ENCODE data around the gene ARL16.

Gene ARL16

GRCh38 chr17:81719410-81720266 lies 36.0 kb upstream of the ARL16 start:
- H3K36me3 ChIP-seq, result peaks cover 0 to 44% (median 23%) of the 10 kb centered on the region in 11 experiments; a peak in 14 of 22 replicates
- peak overlapping the region; percentile 60 to 90 (median 83); a peak in 20 of 22 replicates for H3K4me2 ChIP-seq
- H3K27ac ChIP-seq, result peak overlapping the region in 2 of 11 experiments; percentile 6 to 19; a peak in 1 of 22 replicates
- H3K4me3 ChIP-seq, result no peak overlapping the region; a peak in 1 of 20 replicates
- H3K9ac ChIP-seq, result peak overlapping the region in 8 of 11 experiments; percentile 1 to 63 (median 46); a peak in 12 of 22 replicates
- H3K27me3 ChIP-seq, result peaks cover 0 to 13% (median 0%) of the 10 kb centered on the region in 11 experiments; a peak in 4 of 22 replicates
- H3K4me1 ChIP-seq, result peaks cover 41 to 65% (median 56%) of the 10 kb centered on the region in 10 experiments
- no peak for TF ChIP-seq Cebpa-rat (IDR thresholded peaks at IDR 0.05)
- H3K9me3 ChIP-seq (replicated peaks in 1 of 11), result no peaks in the 10 kb centered on the region
- H4K20me1 ChIP-seq, result peaks cover 0 to 42% (median 5%) of the 10 kb centered on the region in 11 experiments; a peak in 9 of 22 replicates

GRCh38 chr17:81717766-81718089 lies 34.1 kb upstream of the ARL16 start:
- no peak overlapping the region for H3K4me3 ChIP-seq
- H3K4me1 ChIP-seq, result peaks cover 41 to 69% (median 59%) of the 10 kb centered on the region in 10 experiments
- H3K9ac ChIP-seq, result no peak overlapping the region
- no peak overlapping the region for H3K4me2 ChIP-seq
- peaks cover 0 to 45% (median 23%) of the 10 kb centered on the region in 11 experiments; a peak in 14 of 22 replicates for H3K36me3 ChIP-seq
- no peaks in the 10 kb centered on the region for H3K27me3 ChIP-seq
- H3K27ac ChIP-seq, result no peak overlapping the region
- H4K20me1 ChIP-seq, result peaks cover 0 to 61% (median 20%) of the 10 kb centered on the region in 11 experiments; a peak in 13 of 22 replicates
- H3K9me3 ChIP-seq (replicated peaks in 1 of 11), result no peaks in the 10 kb centered on the region
- no peak for TF ChIP-seq Cebpa-rat (IDR thresholded peaks at IDR 0.05)

DNA sequence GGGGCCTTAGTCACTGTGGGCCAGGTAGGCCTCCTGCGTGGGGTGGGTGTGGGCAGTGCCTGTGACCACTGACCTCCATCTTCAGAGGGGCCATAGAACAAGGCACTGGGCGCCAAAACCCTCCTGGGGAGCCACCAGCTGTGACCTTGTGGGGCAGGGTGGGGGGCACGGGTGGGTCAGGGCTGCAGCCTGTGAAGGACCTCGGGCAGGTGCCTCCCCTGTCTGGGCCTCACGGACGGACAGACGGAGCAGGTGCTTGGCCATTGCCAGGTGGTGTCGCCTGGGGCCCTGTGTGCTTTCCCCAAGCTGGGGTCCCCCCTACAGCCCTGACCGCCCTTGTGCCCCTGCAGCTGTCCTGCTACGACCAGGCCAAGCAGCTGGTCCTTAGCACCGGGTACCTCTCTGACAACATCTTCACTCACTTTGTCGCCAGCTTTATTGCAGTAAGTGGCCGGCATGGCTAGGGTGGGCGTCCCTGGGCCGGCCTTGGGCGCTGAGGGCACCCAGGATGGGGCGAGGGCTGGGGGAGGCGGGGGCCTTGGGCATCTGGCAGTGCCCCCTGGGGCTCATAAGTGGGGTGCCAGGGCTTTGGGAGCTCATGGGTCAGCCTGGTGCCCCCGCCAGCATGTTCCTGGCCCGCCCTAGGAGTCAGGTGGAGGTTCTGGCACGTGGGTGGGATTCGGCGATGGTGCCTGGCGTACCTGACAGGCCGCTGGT lies 33.6 kb upstream of the ARL16 start:
- Histone ChIP-seq H3K9ac (no peak overlapping the region), H4K20me1 (peaks cover 0 to 64% (median 20%) of the 10 kb centered on the region in 11 experiments; a peak in 13 of 22 replicates), H3K4me1 (peaks cover 37 to 68% (median 57%) of the 10 kb centered on the region in 10 experiments), H3K4me2 (no peak overlapping the region), H3K27ac (no peak overlapping the region), H3K4me3 (no peak overlapping the region), H3K27me3 (no peaks in the 10 kb centered on the region), H3K36me3 (peaks cover 0 to 45% (median 23%) of the 10 kb centered on the region in 11 experiments; a peak in 14 of 22 replicates), H3K9me3 (replicated peaks in 1 of 11) (no peaks in the 10 kb centered on the region)
- TF ChIP-seq Cebpa-rat (IDR thresholded peaks at IDR 0.05), result no peak

DNA sequence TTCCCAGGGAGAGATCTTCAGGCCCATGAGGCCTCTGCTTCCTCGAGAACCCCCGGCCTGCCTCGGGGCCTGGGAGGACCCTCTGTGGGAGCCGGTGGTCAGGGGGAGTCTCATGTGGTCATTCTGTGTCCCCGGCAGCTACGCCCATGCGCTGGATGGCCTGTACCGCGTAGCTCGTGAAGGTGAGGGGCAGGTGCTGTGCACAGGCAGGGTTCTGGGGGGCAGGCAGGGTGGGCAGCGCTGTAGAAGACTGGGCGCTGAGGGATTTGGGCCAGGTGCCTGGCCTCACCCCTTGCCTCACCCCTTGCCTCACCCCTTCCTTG lies 33.0 kb upstream of the ARL16 start:
- peak overlapping the region in 2 of 11 experiments; percentile 44 to 46; a peak in 4 of 22 replicates for H3K4me2 ChIP-seq
- H3K9ac ChIP-seq, result peak overlapping the region in 3 of 11 experiments; percentile 19 to 38 (median 24); a peak in 2 of 22 replicates
- H3K9me3 ChIP-seq (replicated peaks in 1 of 11), result no peaks in the 10 kb centered on the region
- H3K27ac ChIP-seq, result no peak overlapping the region
- TF ChIP-seq Cebpa-rat (IDR thresholded peaks at IDR 0.05), result no peak
- H3K4me3 ChIP-seq, result no peak overlapping the region
- H3K36me3 ChIP-seq, result peaks cover 0 to 45% (median 23%) of the 10 kb centered on the region in 11 experiments; a peak in 14 of 22 replicates
- peaks cover 0 to 64% (median 20%) of the 10 kb centered on the region in 11 experiments; a peak in 13 of 22 replicates for H4K20me1 ChIP-seq
- no peaks in the 10 kb centered on the region for H3K27me3 ChIP-seq
- peaks cover 34 to 65% (median 55%) of the 10 kb centered on the region in 10 experiments for H3K4me1 ChIP-seq

DNA sequence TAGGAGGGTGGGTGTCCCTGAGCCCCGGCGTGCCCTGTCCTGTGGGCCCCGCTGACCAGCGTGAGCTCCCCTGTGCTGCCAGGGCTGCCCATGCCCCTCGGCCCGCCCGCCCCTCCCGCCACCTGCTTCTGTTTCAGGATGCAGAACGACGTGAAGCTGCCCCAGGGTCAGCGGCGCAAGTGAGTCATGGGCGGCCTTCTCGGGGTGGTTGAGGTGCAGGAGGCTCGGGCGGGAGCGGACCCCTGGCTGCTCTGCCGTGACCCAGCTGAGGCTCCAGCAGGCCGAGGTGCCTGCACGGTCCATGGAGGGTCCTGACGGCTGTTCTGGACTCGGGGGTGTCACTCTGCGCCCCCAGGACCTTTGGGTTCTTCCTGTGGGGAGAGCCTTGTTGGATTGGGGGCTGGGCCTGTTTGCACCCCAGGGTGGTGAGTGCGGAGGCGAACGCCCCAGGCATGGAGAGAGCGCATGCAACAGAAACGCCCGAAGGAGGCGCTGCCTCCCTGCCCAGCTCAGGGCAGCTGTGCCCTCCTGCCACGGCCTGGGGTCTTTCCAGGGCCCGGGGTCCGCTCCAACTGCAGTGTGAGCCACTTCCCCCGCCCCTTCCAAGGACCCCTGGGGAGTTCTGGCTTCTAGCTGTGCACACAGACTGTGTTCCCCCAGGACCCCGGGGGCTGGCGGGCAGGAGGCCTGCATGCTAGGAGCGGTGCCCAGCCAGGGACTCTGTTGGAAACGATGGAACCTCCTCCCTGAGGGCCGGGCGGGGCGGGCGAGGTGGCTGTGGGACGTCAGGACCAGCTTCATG lies 32.5 kb upstream of the ARL16 start:
- no peaks in the 10 kb centered on the region for H3K9me3 ChIP-seq (replicated peaks in 1 of 11)
- peaks cover 0 to 62% (median 20%) of the 10 kb centered on the region in 11 experiments; a peak in 13 of 22 replicates for H4K20me1 ChIP-seq
- peak overlapping the region in 6 of 11 experiments; percentile 20 to 46 (median 41); a peak in 8 of 22 replicates for H3K4me2 ChIP-seq
- no peak for TF ChIP-seq Cebpa-rat (IDR thresholded peaks at IDR 0.05)
- H3K36me3 ChIP-seq, result peaks cover 0 to 45% (median 23%) of the 10 kb centered on the region in 11 experiments; a peak in 14 of 22 replicates
- peak overlapping the region in 3 of 11 experiments; percentile 19 to 38 (median 24); a peak in 3 of 22 replicates for H3K9ac ChIP-seq
- no peak overlapping the region for H3K4me3 ChIP-seq
- no peak overlapping the region for H3K27ac ChIP-seq
- H3K27me3 ChIP-seq, result no peaks in the 10 kb centered on the region
- peaks cover 33 to 65% (median 55%) of the 10 kb centered on the region in 10 experiments for H3K4me1 ChIP-seq

GRCh38 chr17:81715107-81715871 lies 31.7 kb upstream of the ARL16 start:
- Histone ChIP-seq H4K20me1 (peaks cover 0 to 55% (median 21%) of the 10 kb centered on the region in 11 experiments; a peak in 13 of 22 replicates), H3K36me3 (peaks cover 0 to 45% (median 23%) of the 10 kb centered on the region in 11 experiments; a peak in 14 of 22 replicates), H3K27ac (no peak overlapping the region), H3K4me2 (0 out of 22 replicates have a peak overlapping the region, but pooled peaks of 1 of the 11 experiments have one; percentile 99), H3K4me3 (no peak overlapping the region), H3K9me3 (replicated peaks in 1 of 11) (no peaks in the 10 kb centered on the region), H3K9ac (no peak overlapping the region; a peak in 1 of 22 replicates), H3K27me3 (no peaks in the 10 kb centered on the region), H3K4me1 (peaks cover 33 to 65% (median 55%) of the 10 kb centered on the region in 10 experiments)
- no peak for TF ChIP-seq Cebpa-rat (IDR thresholded peaks at IDR 0.05)

GRCh38 chr17:81714412-81715106 lies 31.0 kb upstream of the ARL16 start:
- TF ChIP-seq Cebpa-rat (IDR thresholded peaks at IDR 0.05), result no peak
- Histone ChIP-seq H3K4me3 (no peak overlapping the region), H4K20me1 (peaks cover 0 to 55% (median 23%) of the 10 kb centered on the region in 11 experiments; a peak in 13 of 22 replicates), H3K9me3 (replicated peaks in 1 of 11) (no peaks in the 10 kb centered on the region), H3K4me2 (peak overlapping the region in 8 of 11 experiments; percentile 98 to 100 (median 99); a peak in 12 of 22 replicates), H3K9ac (peak overlapping the region in 5 of 11 experiments; percentile 13 to 88 (median 83); a peak in 5 of 22 replicates), H3K27me3 (no peaks in the 10 kb centered on the region), H3K36me3 (peaks cover 0 to 38% (median 20%) of the 10 kb centered on the region in 11 experiments; a peak in 14 of 22 replicates), H3K4me1 (peaks cover 36 to 65% (median 55%) of the 10 kb centered on the region in 10 experiments), H3K27ac (peak overlapping the region in 1 of 11 experiments; percentile 78; a peak in 1 of 22 replicates)

All from BLaER1 treated with 17β-estradiol and CSF1 and Interleukin-3, amounts not matched to agents 10 nM and 100 nM (cell line).